HCT116 (cell line): ENCODE data around the gene LTV1. TPM values are rescaled to one million over a fixed set of nuclear protein-coding genes. Genes with fewer than 3 reads are reported as not detected.

Experiments used
- ATAC-seq: fragments of 200-7000 bp; cut with Tn5 transposase; 2 replicates; pipeline ENCODE4 v1.9.1; 2020; ENCODE audit warnings: mild to moderate bottlenecking, moderate library complexity
- BruUV-seq: library from RNA; stranded (reverse); fragments of 400-500 nt; replicated peaks from 2 replicates; lab custom pipeline; 2021; lab: Mats Ljungman, UMichigan
- CTCF ChIA-PET: fragments of 300-600 bp; sonication (Branson Sonifier 250); formaldehyde crosslinking; loops from one replicate; lab custom pipeline; 2021; ENCODE audit warnings: antibody characterized with exemption; lab: Charles Lee
- POLR2A ChIA-PET: fragments of 300-600, 350-600 bp; sonication (Branson Sonifier 250); formaldehyde crosslinking; loops from one replicate; lab custom pipeline; 2021; ENCODE audit warnings: antibody characterized with exemption; lab: Charles Lee
- RAD21 ChIA-PET, 2 experiments: fragments of 300-600 bp; sonication (Branson Sonifier 250); formaldehyde crosslinking; loops; one replicate each; lab custom pipeline; 2023; ENCODE audit warnings: low total read pairs in 2 of 2; ENCODE audit not compliant: uncharacterized antibody in 2 of 2, unreplicated experiment in 2 of 2, low non-redundant PET in 1 of 2; lab: Charles Lee
- DNase-seq: peaks from one replicate; pipeline ENCODE4 v3.0.0-alpha.2; 2010; ENCODE audit warnings: low read depth, low spot score
- H2AFZ ChIP-seq: fragments of 200-600 bp; shearing (Covaris generic), sonication (generic); 2 replicates; pipeline ENCODE4 v1.6.1; 2017; ENCODE audit warnings: low read depth, mixed run types, mixed read lengths, antibody characterized with exemption, low read length; ENCODE audit not compliant: poor library complexity, severe bottlenecking
- H3K27ac ChIP-seq: 2 replicates; pipeline ENCODE4 v1.5.1; 2012; ENCODE audit warnings: low read depth, low read length
- H3K27me3 ChIP-seq: fragments of 200-600 bp; sonication (generic); 2 replicates; pipeline ENCODE4 v1.6.1; 2016; ENCODE audit warnings: mixed run types, low read length, mixed read lengths; ENCODE audit not compliant: insufficient read depth
- H3K36me3 ChIP-seq, 2 experiments: fragments of 200-500 bp in 1 of 2; fragments of 200-600 bp in 1 of 2; sonication (Bioruptor generic) in 1 of 2; sonication (generic) in 1 of 2; 2 replicates each; pipeline versions ENCODE4 v1.5.1 to v1.6.1; 2014 to 2016; ENCODE audit warnings: low read length in 2 of 2, inconsistent platforms in 1 of 2, mixed read lengths in 1 of 2, mixed run types in 1 of 2; ENCODE audit not compliant: insufficient read depth in 2 of 2, control insufficient read depth in 1 of 2
- H3K4me1 ChIP-seq, 2 experiments: fragments of 200-600 bp in 1 of 2; sonication (generic) in 1 of 2; 2 replicates each; pipeline versions ENCODE4 v1.5.1 to v1.6.1; 2012 to 2017; ENCODE audit warnings: low read length in 2 of 2, inconsistent platforms in 1 of 2, mild to moderate bottlenecking in 1 of 2, mixed read lengths in 1 of 2, mixed run types in 1 of 2, moderate library complexity in 1 of 2; ENCODE audit not compliant: insufficient read depth in 2 of 2, control insufficient read depth in 1 of 2
- H3K4me2 ChIP-seq: fragments of 200-600 bp; sonication (generic); 2 replicates; pipeline ENCODE4 v1.6.1; 2017; ENCODE audit warnings: mixed run types, low read length, mixed read lengths
- H3K4me3 ChIP-seq, 2 experiments: fragments of 200-600 bp in 1 of 2; sonication (generic) in 1 of 2; replicated peaks in 1 of 2; 2 replicates each; pipeline ENCODE4 v1.5.1; 2011 to 2016; ENCODE audit warnings: low read length in 2 of 2, control low read depth in 1 of 2, low read depth in 1 of 2, mild to moderate bottlenecking in 1 of 2, mixed read lengths in 1 of 2, mixed run types in 1 of 2
- H3K79me2 ChIP-seq: fragments of 200-600 bp; sonication (generic); 2 replicates; pipeline ENCODE4 v1.6.1; 2017; ENCODE audit warnings: mild to moderate bottlenecking, mixed run types, low read length, moderate library complexity, mixed read lengths; ENCODE audit not compliant: insufficient read depth
- H3K9ac ChIP-seq: fragments of 200-600 bp; sonication (generic); 2 replicates; pipeline ENCODE4 v1.6.1; 2016; ENCODE audit warnings: low read length, mixed read lengths
- H3K9me2 ChIP-seq: fragments of 200-600 bp; sonication (generic), shearing (Covaris generic); 2 replicates; pipeline ENCODE4 v1.6.1; 2017; ENCODE audit warnings: mixed run types, mild to moderate bottlenecking, moderate library complexity; ENCODE audit not compliant: insufficient read depth
- H3K9me3 ChIP-seq, 2 experiments: fragments of 200-500 bp in 1 of 2; fragments of 200-600 bp in 1 of 2; sonication (Bioruptor generic) in 1 of 2; sonication (generic) in 1 of 2; 2 replicates each; pipeline ENCODE4 v1.6.1; 2014 to 2017; ENCODE audit warnings: low read length in 2 of 2, mixed read lengths in 2 of 2, inconsistent platforms in 1 of 2, low read depth in 1 of 2, mild to moderate bottlenecking in 1 of 2, mixed run types in 1 of 2, moderate library complexity in 1 of 2; ENCODE audit not compliant: control insufficient read depth in 1 of 2, insufficient read depth in 1 of 2
- H4K20me1 ChIP-seq: fragments of 200-600 bp; sonication (generic), shearing (Covaris generic); 2 replicates; pipeline ENCODE4 v1.6.1; 2017; ENCODE audit warnings: mixed run types, mild to moderate bottlenecking, moderate library complexity; ENCODE audit not compliant: insufficient read depth
- ATF3 ChIP-seq: IDR thresholded peaks from 2 replicates; pipeline ENCODE4 v1.6.1; 2012
- CBX3 ChIP-seq: IDR thresholded peaks from 2 replicates; pipeline ENCODE4 v1.6.1; 2012; ENCODE audit warnings: low read depth
- CEBPB ChIP-seq: IDR thresholded peaks from 2 replicates; pipeline ENCODE4 v1.6.1; 2012; ENCODE audit warnings: low read depth
- ELF1 ChIP-seq: IDR thresholded peaks from 2 replicates; pipeline ENCODE4 v1.6.1; 2012; ENCODE audit warnings: low read depth, borderline replicate concordance
- EZH2 ChIP-seq: fragments of 200-600 bp; sonication (generic); IDR thresholded peaks from 2 replicates; pipeline ENCODE4 v1.6.1; 2017; ENCODE audit warnings: antibody characterized with exemption, mixed run types
- EZH2phosphoT487 ChIP-seq: fragments of 200-600 bp; IDR thresholded peaks from 2 replicates; pipeline ENCODE4 v1.6.1; 2018; ENCODE audit warnings: antibody characterized with exemption, borderline replicate concordance
- FOSL1 ChIP-seq: IDR thresholded peaks from 2 replicates; pipeline ENCODE4 v1.6.1; 2012; ENCODE audit warnings: low read depth
- JUND ChIP-seq: IDR thresholded peaks from 2 replicates; pipeline ENCODE4 v1.6.1; 2012
- MAX ChIP-seq: IDR thresholded peaks from 2 replicates; pipeline ENCODE4 v1.6.1; 2012
- POLR2AphosphoS5 ChIP-seq: IDR thresholded peaks from 2 replicates; pipeline ENCODE4 v1.6.1; 2011; ENCODE audit warnings: mild to moderate bottlenecking, low read depth, low read length, moderate library complexity
- RAD21 ChIP-seq: IDR thresholded peaks from 2 replicates; pipeline ENCODE4 v1.6.1; 2012; ENCODE audit warnings: low read depth, mild to moderate bottlenecking
- SIN3A ChIP-seq: IDR thresholded peaks from 2 replicates; pipeline ENCODE4 v1.6.1; 2012; ENCODE audit warnings: low read depth
- SP1 ChIP-seq: IDR thresholded peaks from 2 replicates; pipeline ENCODE4 v1.6.1; 2012; ENCODE audit warnings: low read depth
- SRF ChIP-seq: IDR thresholded peaks from 2 replicates; pipeline ENCODE4 v1.6.1; 2012; ENCODE audit warnings: low read depth
- TCF7L2 ChIP-seq: IDR thresholded peaks from 2 replicates; pipeline ENCODE4 v1.7.0; 2011; ENCODE audit warnings: borderline replicate concordance, inconsistent platforms; ENCODE audit not compliant: insufficient read depth, insufficient read length; ENCODE audit errors: extremely low read depth
- YY1 ChIP-seq: IDR thresholded peaks from 2 replicates; pipeline ENCODE4 v1.6.1; 2011; ENCODE audit warnings: low read length, low read depth, moderate library complexity, mild to moderate bottlenecking; ENCODE audit not compliant: insufficient replicate concordance; ENCODE audit errors: extremely low read depth
- ZBTB33 ChIP-seq: IDR thresholded peaks from 2 replicates; pipeline ENCODE4 v1.6.1; 2011; ENCODE audit warnings: mild to moderate bottlenecking, low read length, moderate library complexity; ENCODE audit not compliant: insufficient replicate concordance; ENCODE audit errors: extremely low read depth
- ZNF274 ChIP-seq: fragments of 200-500 bp; sonication (Bioruptor generic); IDR thresholded peaks from 2 replicates; pipeline ENCODE4 v1.6.1; 2014; ENCODE audit warnings: mild to moderate bottlenecking, low read depth, low read length, inconsistent platforms
- intact Hi-C: fragments of 100-400 bp; cut with micrococcal nuclease; formaldehyde crosslinking; loops from 2 replicates; pipeline ENCODE4 v1.10.0; 2022
- total RNA-seq: library from RNA; stranded (reverse); gene quantifications from one replicate; pipeline ENCODE4 v1.2.1, GENCODE V29; 2021; ENCODE audit not compliant: unreplicated experiment
- TF ChIP-seq, protein P1 (sequence below): IDR thresholded peaks from 2 replicates; pipeline ENCODE4 v1.6.1; 2012; ENCODE audit warnings: low read depth
- TF ChIP-seq, protein P2 (sequence below), 3 experiments: fragments of 200-600 bp in 1 of 3; sonication (generic) in 1 of 3; IDR thresholded peaks in 2 of 3; conservative IDR thresholded peaks in 1 of 3; 2 replicates each; pipeline ENCODE4 v1.5.1; 2012 to 2017; ENCODE audit warnings: low read depth in 2 of 3, low read length in 2 of 3, antibody characterized with exemption in 1 of 3, borderline replicate concordance in 1 of 3, control low read depth in 1 of 3, mild to moderate bottlenecking in 1 of 3, mixed read lengths in 1 of 3, mixed run types in 1 of 3, moderate library complexity in 1 of 3; ENCODE audit not compliant: insufficient read depth in 1 of 3

Gene LTV1
- total RNA-seq, 1 experiment from 2014 or later, result 40.3 TPM

DNA sequence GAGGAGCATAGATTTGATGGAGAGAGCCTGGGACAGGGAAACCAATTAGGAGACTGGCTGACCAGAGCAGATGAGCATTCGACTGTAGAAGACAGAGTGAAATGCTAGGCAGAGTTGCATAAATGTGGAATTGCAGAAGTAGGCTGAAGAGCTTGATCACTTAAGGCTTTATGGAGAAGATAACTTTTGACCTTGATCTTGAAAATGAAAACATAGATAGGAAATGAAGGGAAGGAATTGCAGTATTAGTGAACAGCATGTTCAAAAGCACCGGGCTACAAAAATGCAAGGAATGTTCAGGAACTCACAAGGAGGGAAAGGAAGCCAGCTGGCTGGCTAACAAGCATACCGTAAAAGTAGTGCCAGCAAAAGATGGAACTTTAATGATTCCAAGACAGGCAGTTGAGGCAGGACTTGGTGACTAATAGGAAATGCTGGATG, 20.5 kb upstream of the LTV1 start:
- Histone ChIP-seq H3K27me3 (no peaks in the 10 kb centered on the region), H3K27ac (no peak overlapping the region), H3K4me2 (no peak overlapping the region), H3K9me3 (no peaks in the 10 kb centered on the region), H3K4me3 (no peak overlapping the region), H4K20me1 (no peaks in the 10 kb centered on the region), H3K36me3 (no peaks in the 10 kb centered on the region), H3K9me2 (no peaks in the 10 kb centered on the region), H3K4me1 (peaks cover 4 to 5% of the 10 kb centered on the region in 2 experiments; a peak in 1 of 4 replicates), H3K79me2 (no peaks in the 10 kb centered on the region), H2AFZ (no peak overlapping the region), H3K9ac (no peak overlapping the region)
- intact Hi-C loops, result no loop called here
- ChIA-PET CTCF (no interaction called here), POLR2A (no interaction called here), RAD21 (no interaction called here)
- BruUV-seq, result no TSS peak
- no peak for DNase-seq
- no peak for ATAC-seq
- TF ChIP-seq EZH2 (no peak), RAD21 (no peak), SIN3A (no peak), POLR2AphosphoS5 (no peak), YY1 (no peak), SRF (no peak), ATF3 (no peak), CBX3 (no peak), ZNF274 (no peak), EZH2phosphoT487 (no peak), SP1 (no peak), FOSL1 (no peak), MAX (no peak), ELF1 (no peak), ZBTB33 (no peak), CEBPB (no peak), TCF7L2 (no peak), JUND (no peak)
- TF ChIP-seq, protein P1, sequence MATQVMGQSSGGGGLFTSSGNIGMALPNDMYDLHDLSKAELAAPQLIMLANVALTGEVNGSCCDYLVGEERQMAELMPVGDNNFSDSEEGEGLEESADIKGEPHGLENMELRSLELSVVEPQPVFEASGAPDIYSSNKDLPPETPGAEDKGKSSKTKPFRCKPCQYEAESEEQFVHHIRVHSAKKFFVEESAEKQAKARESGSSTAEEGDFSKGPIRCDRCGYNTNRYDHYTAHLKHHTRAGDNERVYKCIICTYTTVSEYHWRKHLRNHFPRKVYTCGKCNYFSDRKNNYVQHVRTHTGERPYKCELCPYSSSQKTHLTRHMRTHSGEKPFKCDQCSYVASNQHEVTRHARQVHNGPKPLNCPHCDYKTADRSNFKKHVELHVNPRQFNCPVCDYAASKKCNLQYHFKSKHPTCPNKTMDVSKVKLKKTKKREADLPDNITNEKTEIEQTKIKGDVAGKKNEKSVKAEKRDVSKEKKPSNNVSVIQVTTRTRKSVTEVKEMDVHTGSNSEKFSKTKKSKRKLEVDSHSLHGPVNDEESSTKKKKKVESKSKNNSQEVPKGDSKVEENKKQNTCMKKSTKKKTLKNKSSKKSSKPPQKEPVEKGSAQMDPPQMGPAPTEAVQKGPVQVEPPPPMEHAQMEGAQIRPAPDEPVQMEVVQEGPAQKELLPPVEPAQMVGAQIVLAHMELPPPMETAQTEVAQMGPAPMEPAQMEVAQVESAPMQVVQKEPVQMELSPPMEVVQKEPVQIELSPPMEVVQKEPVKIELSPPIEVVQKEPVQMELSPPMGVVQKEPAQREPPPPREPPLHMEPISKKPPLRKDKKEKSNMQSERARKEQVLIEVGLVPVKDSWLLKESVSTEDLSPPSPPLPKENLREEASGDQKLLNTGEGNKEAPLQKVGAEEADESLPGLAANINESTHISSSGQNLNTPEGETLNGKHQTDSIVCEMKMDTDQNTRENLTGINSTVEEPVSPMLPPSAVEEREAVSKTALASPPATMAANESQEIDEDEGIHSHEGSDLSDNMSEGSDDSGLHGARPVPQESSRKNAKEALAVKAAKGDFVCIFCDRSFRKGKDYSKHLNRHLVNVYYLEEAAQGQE, result no peak
- TF ChIP-seq, protein P2, sequence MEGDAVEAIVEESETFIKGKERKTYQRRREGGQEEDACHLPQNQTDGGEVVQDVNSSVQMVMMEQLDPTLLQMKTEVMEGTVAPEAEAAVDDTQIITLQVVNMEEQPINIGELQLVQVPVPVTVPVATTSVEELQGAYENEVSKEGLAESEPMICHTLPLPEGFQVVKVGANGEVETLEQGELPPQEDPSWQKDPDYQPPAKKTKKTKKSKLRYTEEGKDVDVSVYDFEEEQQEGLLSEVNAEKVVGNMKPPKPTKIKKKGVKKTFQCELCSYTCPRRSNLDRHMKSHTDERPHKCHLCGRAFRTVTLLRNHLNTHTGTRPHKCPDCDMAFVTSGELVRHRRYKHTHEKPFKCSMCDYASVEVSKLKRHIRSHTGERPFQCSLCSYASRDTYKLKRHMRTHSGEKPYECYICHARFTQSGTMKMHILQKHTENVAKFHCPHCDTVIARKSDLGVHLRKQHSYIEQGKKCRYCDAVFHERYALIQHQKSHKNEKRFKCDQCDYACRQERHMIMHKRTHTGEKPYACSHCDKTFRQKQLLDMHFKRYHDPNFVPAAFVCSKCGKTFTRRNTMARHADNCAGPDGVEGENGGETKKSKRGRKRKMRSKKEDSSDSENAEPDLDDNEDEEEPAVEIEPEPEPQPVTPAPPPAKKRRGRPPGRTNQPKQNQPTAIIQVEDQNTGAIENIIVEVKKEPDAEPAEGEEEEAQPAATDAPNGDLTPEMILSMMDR (IDR thresholded peaks at IDR 0.05 in 2 of 3, conservative IDR thresholded peaks at IDR 0.05 in 1 of 3; ENCODE audit: borderline replicate concordance in 1 of 3, insufficient read depth in 1 of 3, low read depth in 2 of 3, low read length in 2 of 3), result no peak
